Colonic mucosa (tissue), 4 donors: ENCODE measurements around the gene ASH1L. TPM values are rescaled to one million over a fixed set of nuclear protein-coding genes. Genes with fewer than 3 reads are reported as not detected.
A peak's percentile ranks its signal among the peaks of the same experiment; 100 is the strongest.

ENCODE experiments used
- DNase-seq: peaks from one replicate; pipeline ENCODE4 v3.0.0-alpha.2; 2020
- H3K27ac ChIP-seq: fragments of 200-600 bp; one replicate; pipeline ENCODE4 v1.8.0; 2021
- H3K27me3 ChIP-seq: fragments of 200-600 bp; one replicate; pipeline ENCODE4 v1.8.0; 2021
- H3K36me3 ChIP-seq: fragments of 200-600 bp; one replicate; pipeline ENCODE4 v1.8.0; 2021
- H3K4me1 ChIP-seq: fragments of 200-600 bp; one replicate; pipeline ENCODE4 v1.8.0; 2021; ENCODE audit warnings: mild to moderate bottlenecking
- H3K4me3 ChIP-seq: fragments of 200-600 bp; one replicate; pipeline ENCODE4 v1.8.0; 2021
- H3K9ac ChIP-seq, 2 donors: one replicate each; pipeline ENCODE4 v1.7.0; 2013; ENCODE audit warnings: control low read depth in 2 of 2, low read depth in 2 of 2, low read length in 2 of 2
- H3K9me3 ChIP-seq: fragments of 200-600 bp; one replicate; pipeline ENCODE4 v1.8.0; 2021
- CTCF ChIP-seq: fragments of 200-600 bp; IDR thresholded peaks from one replicate; pipeline ENCODE4 v1.8.0; 2022; ENCODE audit warnings: antibody characterized with exemption, mild to moderate bottlenecking
- intact Hi-C: fragments of 100-400 bp; cut with DNase I; formaldehyde crosslinking; loops from one replicate; pipeline ENCODE4 v1.14.1; 2022
- total RNA-seq, 2 donors: library from RNA; stranded (reverse); fragmentation: NEBNext Ultra II Directional in 1 of 2; extraction: Animal tissue kit (Norgen Biotek cat#: 25700) in 1 of 2; gene quantifications; one replicate each; pipeline ENCODE4 v1.2.1, GENCODE V29; 2021
- donor health status: healthy.
- donor health status: DM: no; HTN: no; CAD: no.
- donor health status: DM: no; HTN: no; CAD: no.

Gene ASH1L
- total RNA-seq, 2 donors from 2014 or later = 37.7 to 47.2 TPM

DNA sequence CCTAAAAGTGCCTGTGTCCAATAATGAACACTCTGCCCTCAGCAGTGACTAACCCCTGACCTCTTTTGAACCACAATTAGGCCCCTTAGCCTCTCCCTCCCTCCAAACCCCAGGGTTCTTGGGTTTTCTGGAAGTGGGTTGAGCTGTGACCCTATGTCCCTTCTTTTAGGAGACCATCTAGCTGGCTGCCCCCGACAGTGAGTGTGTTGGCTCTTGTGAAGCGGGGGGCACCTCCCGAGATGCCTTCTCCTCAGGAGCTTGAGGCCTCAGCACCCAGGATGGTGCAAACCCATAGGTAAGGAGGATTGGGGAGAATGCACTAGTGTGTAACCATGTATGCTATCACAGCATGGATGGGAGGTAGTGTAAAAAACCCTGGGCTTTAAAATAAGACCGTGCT is 234.6 kb downstream of the ASH1L start:
- Histone ChIP-seq H3K27me3 (no peaks in the 10 kb centered on the region), H3K4me1 (peaks cover 7% of the 10 kb centered on the region), H3K9ac (no peak overlapping the region), H3K9me3 (no peaks in the 10 kb centered on the region), H3K27ac (no peak overlapping the region), H3K4me3 (no peak overlapping the region), H3K36me3 (no peaks in the 10 kb centered on the region)
- intact Hi-C loops = no loop called here
- DNase-seq = no peak
- no peak for TF ChIP-seq CTCF

DNA sequence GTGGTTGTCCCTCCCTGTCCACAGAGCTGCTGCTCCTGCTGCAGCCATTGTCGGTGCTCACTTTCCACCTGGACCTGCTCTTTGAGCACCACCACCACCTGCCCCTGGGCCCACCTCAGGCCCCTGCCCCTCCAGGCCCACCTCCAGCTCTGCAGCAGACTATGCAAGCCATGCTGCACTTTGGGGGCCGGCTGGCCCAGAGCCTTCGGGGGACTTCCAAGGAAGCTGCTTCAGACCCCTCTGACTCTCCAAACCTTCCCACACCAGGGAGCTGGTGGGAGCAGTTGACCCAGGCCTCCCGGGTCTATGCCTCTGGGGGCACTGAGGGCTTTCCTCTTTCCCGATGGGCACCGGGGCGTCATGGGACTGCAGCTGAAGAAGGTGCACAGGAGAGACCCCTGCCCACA is 236.0 kb downstream of the ASH1L start:
- Histone ChIP-seq H3K36me3 (no peaks in the 10 kb centered on the region), H3K4me3 (no peak overlapping the region), H3K4me1 (peaks cover 15% of the 10 kb centered on the region), H3K27me3 (no peaks in the 10 kb centered on the region), H3K27ac (no peak overlapping the region), H3K9me3 (no peaks in the 10 kb centered on the region), H3K9ac (no peak overlapping the region)
- DNase-seq = no peak
- TF ChIP-seq CTCF = no peak
- intact Hi-C loops = no loop called here

DNA sequence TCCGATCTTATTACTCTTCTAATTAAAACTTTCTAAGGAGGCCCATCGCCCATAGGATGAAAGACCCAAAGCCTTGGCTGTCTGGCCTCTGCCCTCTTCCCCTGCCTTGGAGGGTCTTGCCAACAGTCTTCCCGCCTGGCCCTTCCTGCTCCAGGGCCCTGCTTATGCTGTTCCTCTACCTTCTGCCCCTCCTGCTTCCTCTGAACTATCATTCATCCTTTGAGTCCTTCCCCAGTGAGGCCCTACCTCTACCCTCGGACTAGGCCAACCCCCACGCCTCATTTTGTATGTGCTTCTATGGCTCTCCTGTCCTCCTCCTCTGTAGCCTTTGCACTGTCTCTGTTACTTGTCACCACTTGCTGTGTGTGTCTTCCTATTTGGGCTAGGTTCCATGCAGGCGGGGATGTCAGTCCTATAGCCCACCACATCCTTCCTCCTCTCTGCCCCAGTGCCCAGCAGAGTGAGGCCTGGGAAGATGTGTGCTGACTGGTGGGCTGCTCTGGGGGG is 236.5 kb downstream of the ASH1L start:
- H3K27ac ChIP-seq = no peak overlapping the region
- intact Hi-C loops = no loop called here
- DNase-seq = no peak

GRCh38 chr1:155325603-155325893 is 237.1 kb downstream of the ASH1L start:
- peak overlapping the region; percentile 96 for H3K27ac ChIP-seq
- intact Hi-C loops = no loop called here
- peak overlapping the region; percentile 70 to 86 for H3K9ac ChIP-seq
- peak overlapping the region; percentile 83 for H3K4me3 ChIP-seq
- no peaks in the 10 kb centered on the region for H3K27me3 ChIP-seq
- H3K4me1 ChIP-seq = peaks cover 20% of the 10 kb centered on the region
- H3K36me3 ChIP-seq = no peaks in the 10 kb centered on the region
- no peaks in the 10 kb centered on the region for H3K9me3 ChIP-seq
- TF ChIP-seq CTCF = no peak
- DNase-seq = no peak

More for the DNA sequence above, 236.5 kb downstream of the ASH1L start:
- Histone ChIP-seq H3K9ac (peak overlapping the region in 1 of 2 donors; percentile 86), H3K4me1 (peaks cover 20% of the 10 kb centered on the region), H3K36me3 (no peaks in the 10 kb centered on the region), H3K27me3 (no peaks in the 10 kb centered on the region), H3K4me3 (peak overlapping the region; percentile 83), H3K9me3 (no peaks in the 10 kb centered on the region)
- TF ChIP-seq CTCF = no peak

DNA sequence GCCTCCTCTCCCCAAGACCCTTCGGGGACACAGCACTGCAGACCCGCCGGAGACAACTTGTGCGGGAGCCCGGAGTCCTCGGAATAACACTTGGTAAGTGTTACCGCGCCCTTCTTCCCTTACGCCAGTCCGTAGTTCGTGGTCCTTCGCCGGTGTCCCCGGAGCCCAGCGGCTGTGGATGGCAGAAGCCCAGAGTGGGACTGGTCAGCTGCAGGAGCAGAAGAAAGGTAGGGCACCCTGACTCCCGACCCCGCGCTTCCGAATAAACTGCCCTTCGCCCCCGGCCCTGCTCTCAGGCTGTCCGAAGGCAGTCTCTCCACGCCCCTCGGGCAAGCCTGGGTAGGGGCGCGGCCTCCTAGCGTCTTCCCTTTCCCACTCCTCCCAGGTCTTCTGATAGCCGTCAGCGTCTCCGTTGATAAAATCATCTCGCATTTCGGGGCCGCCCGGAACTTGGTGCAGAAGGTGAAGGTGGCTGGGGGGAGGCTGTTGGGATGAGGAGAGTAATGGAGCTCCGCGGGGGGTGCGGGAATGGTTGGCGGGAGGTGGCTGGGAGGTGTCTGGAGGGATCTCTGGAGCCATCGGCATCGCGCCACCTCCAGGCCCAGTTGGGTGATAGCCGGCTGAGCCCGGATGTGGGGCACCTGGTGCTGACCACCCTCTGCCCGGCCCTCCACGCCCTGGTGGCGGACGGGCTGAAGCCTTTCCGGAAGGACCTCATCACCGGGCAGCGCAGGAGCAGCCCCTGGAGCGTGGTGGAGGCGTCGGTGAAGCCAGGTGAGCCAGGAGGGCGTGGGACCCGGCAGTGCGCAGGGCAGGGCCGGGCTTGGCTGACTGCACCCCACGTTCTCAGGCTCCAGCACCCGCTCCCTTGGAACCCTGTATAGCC is 237.6 kb downstream of the ASH1L start:
- Histone ChIP-seq H3K27me3 (no peaks in the 10 kb centered on the region), H3K9ac (peak overlapping the region; percentile 70 to 86), H3K4me3 (peak overlapping the region; percentile 83), H3K27ac (peak overlapping the region; percentile 96), H3K36me3 (no peaks in the 10 kb centered on the region), H3K9me3 (no peaks in the 10 kb centered on the region), H3K4me1 (peaks cover 20% of the 10 kb centered on the region)
- no peak for TF ChIP-seq CTCF
- DNase-seq = peak; percentile 80
- intact Hi-C loops = loop anchor here (5.0 kb wide), 2 partner anchors 48 to 73 kb away; partner anchors contain the start of gene HCN3
